GM12873 (cell line): Measurements from ENCODE around the gene MYOM3.

Experiments used
- TF ChIP-seq, protein P1 (sequence below): IDR thresholded peaks from 2 replicates; pipeline ENCODE4 v1.5.1; 2012; ENCODE audit warnings: low read depth, mild to moderate bottlenecking, moderate library complexity, low read length, control low read depth; ENCODE audit not compliant: insufficient read depth; ENCODE audit errors: missing control alignments

Gene MYOM3

DNA sequence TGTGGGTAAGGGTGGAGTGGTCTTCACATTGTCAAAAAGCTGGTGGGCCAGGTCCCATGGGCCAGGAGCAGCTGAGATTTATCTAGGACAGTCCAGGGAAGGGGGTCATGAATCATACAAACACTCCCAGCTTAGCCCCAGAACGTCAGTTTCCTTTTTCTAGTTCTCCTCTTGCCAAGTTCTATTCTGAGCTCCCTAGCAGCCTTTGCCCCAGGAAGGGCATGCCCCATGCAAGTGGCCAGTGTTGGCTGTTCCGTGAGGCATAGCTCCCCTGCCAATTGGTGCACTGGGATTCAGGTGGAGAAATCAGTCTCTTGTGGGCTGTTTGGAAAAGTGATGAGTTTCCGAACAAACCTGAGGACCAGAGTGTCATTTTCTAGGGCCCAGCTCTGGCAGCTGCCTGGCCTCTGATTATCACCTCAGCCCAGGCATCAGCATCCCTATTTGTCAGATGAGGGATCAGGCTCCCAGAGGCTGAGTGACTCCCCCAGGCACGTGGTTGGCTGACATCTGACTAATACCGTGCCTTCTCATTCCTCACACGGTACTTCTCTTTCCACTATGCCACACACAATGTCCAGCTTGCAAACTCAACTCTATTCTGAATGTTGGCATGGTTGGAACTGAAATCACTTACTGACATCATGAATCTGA is 14.2 kb upstream of the MYOM3 start:
- TF ChIP-seq, protein P1, sequence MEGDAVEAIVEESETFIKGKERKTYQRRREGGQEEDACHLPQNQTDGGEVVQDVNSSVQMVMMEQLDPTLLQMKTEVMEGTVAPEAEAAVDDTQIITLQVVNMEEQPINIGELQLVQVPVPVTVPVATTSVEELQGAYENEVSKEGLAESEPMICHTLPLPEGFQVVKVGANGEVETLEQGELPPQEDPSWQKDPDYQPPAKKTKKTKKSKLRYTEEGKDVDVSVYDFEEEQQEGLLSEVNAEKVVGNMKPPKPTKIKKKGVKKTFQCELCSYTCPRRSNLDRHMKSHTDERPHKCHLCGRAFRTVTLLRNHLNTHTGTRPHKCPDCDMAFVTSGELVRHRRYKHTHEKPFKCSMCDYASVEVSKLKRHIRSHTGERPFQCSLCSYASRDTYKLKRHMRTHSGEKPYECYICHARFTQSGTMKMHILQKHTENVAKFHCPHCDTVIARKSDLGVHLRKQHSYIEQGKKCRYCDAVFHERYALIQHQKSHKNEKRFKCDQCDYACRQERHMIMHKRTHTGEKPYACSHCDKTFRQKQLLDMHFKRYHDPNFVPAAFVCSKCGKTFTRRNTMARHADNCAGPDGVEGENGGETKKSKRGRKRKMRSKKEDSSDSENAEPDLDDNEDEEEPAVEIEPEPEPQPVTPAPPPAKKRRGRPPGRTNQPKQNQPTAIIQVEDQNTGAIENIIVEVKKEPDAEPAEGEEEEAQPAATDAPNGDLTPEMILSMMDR = no peak

GRCh38 chr1:24125456-24125855 is 13.5 kb upstream of the MYOM3 start:
- TF ChIP-seq, protein P1 = no peak

DNA sequence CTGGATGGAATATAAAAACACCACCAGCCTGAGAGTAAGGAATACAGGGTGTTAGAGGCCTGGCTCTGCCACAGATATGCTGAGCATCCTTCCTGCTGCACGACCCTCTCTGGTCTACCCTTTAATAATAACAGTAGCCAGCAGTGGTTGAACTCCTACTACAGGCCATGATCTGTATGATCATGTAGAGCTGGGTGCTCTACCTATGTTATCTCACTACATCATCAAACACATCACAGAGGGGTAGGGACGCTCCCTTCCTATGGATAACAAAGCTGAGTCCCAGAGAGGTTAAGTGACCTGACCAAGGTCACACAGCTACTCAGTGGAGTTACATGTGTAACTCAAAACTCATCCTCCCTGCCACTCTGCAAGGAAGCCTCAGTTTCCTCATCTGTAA is 13.0 kb upstream of the MYOM3 start:
- TF ChIP-seq, protein P1 = no peak

- TF ChIP-seq, protein P1 = no peak
Measured at GRCh38 chr1:24123611-24124010, 11.7 kb upstream of the MYOM3 start.

DNA sequence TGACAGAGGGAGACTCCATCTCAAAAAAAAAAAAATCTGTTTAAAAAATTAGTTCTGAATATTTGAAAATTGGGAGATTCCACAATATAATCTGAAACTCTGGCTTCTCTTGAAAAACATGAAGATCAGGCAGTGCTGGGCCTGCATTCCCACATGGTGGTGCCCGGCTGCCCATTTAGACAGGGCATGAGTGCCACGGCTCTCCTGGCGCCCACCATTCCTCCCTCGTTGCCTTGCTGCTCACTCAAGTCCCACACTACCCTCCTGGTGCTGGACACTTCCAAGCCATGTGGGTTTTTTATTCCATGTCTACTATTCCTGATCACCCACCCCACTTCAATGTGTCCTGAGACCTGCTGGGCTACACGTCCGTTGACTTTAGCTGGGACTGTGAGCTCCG is 10.8 kb upstream of the MYOM3 start:
- TF ChIP-seq, protein P1 = no peak

DNA sequence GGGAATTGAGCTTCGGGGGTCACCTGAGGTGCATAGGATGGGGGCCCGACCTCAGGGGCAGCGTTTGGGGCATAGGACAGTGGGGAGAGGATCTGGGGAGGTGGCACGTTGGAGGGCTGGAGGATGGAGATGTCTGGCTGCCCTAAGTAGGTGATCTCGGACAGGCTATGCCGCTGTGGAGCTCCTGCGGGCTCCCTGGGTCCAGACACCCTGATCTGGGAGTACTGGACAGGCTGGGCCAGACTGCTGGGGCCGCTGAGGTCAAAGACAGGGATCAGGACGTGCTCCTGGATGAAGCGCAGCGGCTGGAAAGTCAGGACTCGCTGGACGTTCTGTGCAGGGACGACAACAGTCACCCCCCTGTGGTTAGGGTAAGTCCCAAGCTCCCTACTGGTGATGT is 9.5 kb upstream of the MYOM3 start:
- TF ChIP-seq, protein P1 = no peak

DNA sequence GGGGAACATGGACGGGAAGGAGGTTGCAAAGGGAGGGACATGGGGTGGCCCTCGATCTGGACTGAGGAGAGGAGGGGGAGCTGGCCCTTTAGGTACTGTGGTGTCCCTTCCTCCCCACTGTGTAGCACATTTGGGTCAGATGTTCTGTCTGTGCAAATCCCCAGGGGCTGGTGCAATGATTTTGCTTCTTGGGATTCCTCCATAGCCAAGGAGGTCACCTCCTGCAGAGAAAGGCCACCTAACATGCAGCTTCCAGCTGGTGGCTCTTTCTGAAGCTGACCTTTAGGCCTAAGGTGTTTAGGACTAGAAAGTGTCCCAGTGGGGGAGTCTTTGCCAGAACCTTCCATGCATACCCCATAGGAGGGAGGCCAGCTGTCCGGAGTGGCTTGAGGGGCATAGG is 9.0 kb upstream of the MYOM3 start:
- TF ChIP-seq, protein P1 = no peak
